SK-N-MC (cell line): ENCODE data around the gene DAB1.
"Not testable (repeated sequence)": the region's sequence is repeated elsewhere in the genome, so short reads cannot be mapped to it uniquely, and the experiment has no call there.

Experiments used
- DNase-seq: peaks from one replicate; pipeline ENCODE4 v3.0.0-alpha.2; 2011; ENCODE audit warnings: low read depth, low spot score
- H3K27ac ChIP-seq: fragments of 200-600 bp; sonication (generic); 2 replicates; pipeline ENCODE4 v1.5.1; 2016; ENCODE audit warnings: mixed run types
- H3K36me3 ChIP-seq: fragments of 200-600 bp; sonication (generic); 2 replicates; pipeline ENCODE4 v1.6.1; 2017; ENCODE audit warnings: antibody characterized with exemption, low read length, mixed read lengths; ENCODE audit not compliant: insufficient read depth
- H3K4me3 ChIP-seq: fragments of 200-600 bp; sonication (generic); 2 replicates; pipeline ENCODE4 v1.5.1; 2016
- H3K9ac ChIP-seq: fragments of 200-600 bp; sonication (generic); 2 replicates; pipeline ENCODE4 v1.8.0; 2017; ENCODE audit warnings: mixed run types, mixed read lengths; ENCODE audit not compliant: insufficient read length
- H3K9me3 ChIP-seq: fragments of 200-600 bp; sonication (generic); 2 replicates; pipeline ENCODE4 v1.6.1; 2017; ENCODE audit warnings: low read depth, mild to moderate bottlenecking, antibody characterized with exemption, low read length, moderate library complexity, mixed read lengths
- EZH2 ChIP-seq: fragments of 200-600 bp; sonication (generic); IDR thresholded peaks from one replicate; pipeline ENCODE4 v1.6.1; 2017; ENCODE audit warnings: antibody characterized with exemption
- FOXP2 ChIP-seq: optimal IDR thresholded peaks from 2 replicates; pipeline ENCODE3; 2011; ENCODE audit warnings: mild to moderate bottlenecking, moderate library complexity; ENCODE audit not compliant: insufficient read depth; ENCODE audit errors: extremely low read length, control extremely low read depth
- POLR2AphosphoS5 ChIP-seq: IDR thresholded peaks from 2 replicates; pipeline ENCODE4 v1.6.1; 2012; ENCODE audit warnings: mild to moderate bottlenecking, low read depth, low read length, borderline replicate concordance

The DAB1 gene

GRCh38 chr1:57361516-57361915, 62.3 kb downstream of the DAB1 start:
- no peak overlapping the region for H3K9ac ChIP-seq
- H3K9me3 ChIP-seq = no peaks in the 10 kb centered on the region
- TF ChIP-seq EZH2 (no peak), FOXP2 (no peak), POLR2AphosphoS5 (no peak)
- DNase-seq = no peak
- no peaks in the 10 kb centered on the region for H3K36me3 ChIP-seq
- no peak overlapping the region for H3K4me3 ChIP-seq
- H3K27ac ChIP-seq = no peak overlapping the region

GRCh38 chr1:57360846-57361407, 62.9 kb downstream of the DAB1 start:
- no peak for TF ChIP-seq FOXP2
- TF ChIP-seq POLR2AphosphoS5 = no peak
- TF ChIP-seq EZH2 = no peak
- H3K36me3 ChIP-seq = no peaks in the 10 kb centered on the region
- H3K9me3 ChIP-seq = no peaks in the 10 kb centered on the region
- H3K9ac ChIP-seq = no peak overlapping the region
- no peak overlapping the region for H3K4me3 ChIP-seq
- no peak overlapping the region for H3K27ac ChIP-seq
- DNase-seq = no peak

GRCh38 chr1:57357462-57357861, 66.4 kb downstream of the DAB1 start:
- Histone ChIP-seq H3K9me3 (no peaks in the 10 kb centered on the region), H3K36me3 (no peaks in the 10 kb centered on the region), H3K4me3 (no peak overlapping the region), H3K27ac (no peak overlapping the region), H3K9ac (no peak overlapping the region)
- TF ChIP-seq POLR2AphosphoS5 = no peak
- TF ChIP-seq FOXP2 = no peak
- no peak for TF ChIP-seq EZH2
- no peak for DNase-seq

GRCh38 chr1:57353654-57354053, 70.2 kb downstream of the DAB1 start:
- TF ChIP-seq EZH2 (no peak), POLR2AphosphoS5 (no peak), FOXP2 (no peak)
- Histone ChIP-seq H3K36me3 (no peaks in the 10 kb centered on the region), H3K27ac (no peak overlapping the region), H3K4me3 (no peak overlapping the region), H3K9ac (no peak overlapping the region), H3K9me3 (no peaks in the 10 kb centered on the region)
- no peak for DNase-seq

- H3K9me3 ChIP-seq = no peaks in the 10 kb centered on the region
- DNase-seq = no peak
- H3K36me3 ChIP-seq = no peaks in the 10 kb centered on the region
- H3K27ac ChIP-seq = no peak overlapping the region
- H3K9ac ChIP-seq = no peak overlapping the region
- H3K4me3 ChIP-seq = no peak overlapping the region
- TF ChIP-seq EZH2 (no peak), FOXP2 (no peak), POLR2AphosphoS5 (no peak)
These were observed 73.2 kb downstream of the DAB1 start for GRCh38 chr1:57350610-57351009.

- H3K9ac ChIP-seq = no peak overlapping the region
- TF ChIP-seq POLR2AphosphoS5 (no peak), EZH2 (no peak), FOXP2 (no peak)
- no peak for DNase-seq
- no peak overlapping the region for H3K27ac ChIP-seq
- H3K36me3 ChIP-seq = no peaks in the 10 kb centered on the region
- H3K9me3 ChIP-seq = no peaks in the 10 kb centered on the region
- no peak overlapping the region for H3K4me3 ChIP-seq
These were observed 74.9 kb downstream of the DAB1 start for GRCh38 chr1:57348921-57349320.

GRCh38 chr1:57345916-57346315, 77.9 kb downstream of the DAB1 start:
- Histone ChIP-seq H3K27ac (no peak overlapping the region), H3K36me3 (no peaks in the 10 kb centered on the region), H3K9ac (no peak overlapping the region), H3K4me3 (no peak overlapping the region), H3K9me3 (no peaks in the 10 kb centered on the region)
- TF ChIP-seq EZH2 = no peak
- TF ChIP-seq FOXP2 = no peak
- no peak for TF ChIP-seq POLR2AphosphoS5
- DNase-seq = no peak

- no peak for DNase-seq
- H3K9ac ChIP-seq = no peak overlapping the region
- H3K27ac ChIP-seq = no peak overlapping the region
These were observed 79.6 kb downstream of the DAB1 start for GRCh38 chr1:57344265-57344664.

GRCh38 chr1:57343298-57343915, 80.5 kb downstream of the DAB1 start:
- H3K4me3 ChIP-seq, H3K9ac ChIP-seq, H3K36me3 ChIP-seq, H3K27ac ChIP-seq, DNase-seq, H3K9me3 ChIP-seq: not testable (repeated sequence)

More at GRCh38 chr1:57344265-57344664, 79.6 kb downstream of the DAB1 start:
- Histone ChIP-seq H3K4me3 (no peak overlapping the region), H3K9me3 (no peaks in the 10 kb centered on the region), H3K36me3 (no peaks in the 10 kb centered on the region)
- TF ChIP-seq FOXP2 (no peak), POLR2AphosphoS5 (no peak), EZH2 (no peak)
